ENCODE results near the gene KDM4F.

- no peak for TF ChIP-seq POLR2AphosphoS5 (IDR thresholded peaks at IDR 0.05)
- TF ChIP-seq CTCF (IDR thresholded peaks at IDR 0.05): no peak
- no peak for TF ChIP-seq POLR2A (IDR thresholded peaks at IDR 0.05)
Measured at GRCh38 chr11:95055283-95055897, 6.2 kb downstream of the KDM4F start.
